ENCODE data around the gene HS6ST1. TPM values are rescaled to one million over a fixed set of nuclear protein-coding genes. Genes with fewer than 3 reads are reported as not detected.
A peak's percentile ranks its signal among the peaks of the same experiment; 100 is the strongest.

Gene HS6ST1
- total RNA-seq, 1 donor from 2014 or later, result 17.6 TPM

DNA sequence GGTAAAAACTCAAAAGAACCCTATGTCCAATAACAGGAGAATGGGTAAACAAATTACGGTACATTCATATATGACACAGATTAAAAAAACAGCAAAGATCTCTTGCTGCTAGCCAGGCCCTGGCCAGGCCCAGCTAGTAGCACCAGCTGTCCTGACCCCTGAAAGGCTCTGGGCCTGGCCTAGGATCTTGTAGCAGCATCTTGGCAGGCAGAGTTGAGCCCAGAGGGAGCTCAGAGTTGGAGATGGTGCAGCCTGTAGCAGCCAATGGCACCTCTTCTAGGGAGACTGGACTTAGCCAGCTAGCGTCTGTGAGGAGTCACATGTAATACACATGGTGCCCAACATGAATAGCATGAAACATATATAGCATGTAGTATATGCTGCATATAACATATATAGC lies 69.1 kb downstream of the HS6ST1 start:
- Mint-ChIP-seq H3K4me3 (ENCODE audit: low read depth) (no peak overlapping the region), H3K4me1 (ENCODE audit: low read depth) (no peaks in the 10 kb centered on the region), H3K27ac (no peak overlapping the region), H3K27me3 (ENCODE audit: low read depth) (no peaks in the 10 kb centered on the region), H3K36me3 (ENCODE audit: low read depth) (no peaks in the 10 kb centered on the region), H3K9me3 (no peaks in the 10 kb centered on the region)
- intact Hi-C loops (cut with micrococcal nuclease), result no loop called here
- no peak for DNase-seq (ENCODE audit: low spot score)

DNA sequence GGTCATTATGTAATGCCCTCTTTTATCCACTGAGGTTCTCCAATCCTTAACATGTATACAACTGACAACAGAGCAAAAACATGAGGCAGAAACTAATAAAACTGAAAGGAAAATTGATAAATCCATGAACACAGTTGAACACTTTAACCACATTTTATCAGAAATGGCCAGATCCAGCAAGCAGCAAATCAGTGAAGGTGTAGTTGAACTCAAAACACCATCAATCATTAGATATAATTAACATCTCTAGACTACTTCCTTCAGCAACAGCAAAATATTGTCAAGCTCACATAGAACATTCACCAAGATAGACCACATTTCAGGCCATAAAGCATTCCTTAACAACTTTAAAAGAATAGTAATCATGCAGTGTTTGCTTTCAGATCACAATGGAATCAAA lies 72.9 kb downstream of the HS6ST1 start:
- no peaks in the 10 kb centered on the region for H3K36me3 Mint-ChIP-seq (ENCODE audit: low read depth)
- no peaks in the 10 kb centered on the region for H3K9me3 Mint-ChIP-seq
- H3K4me1 Mint-ChIP-seq (ENCODE audit: low read depth), result no peaks in the 10 kb centered on the region
- intact Hi-C loops (cut with micrococcal nuclease), result no loop called here
- H3K27ac Mint-ChIP-seq, result no peak overlapping the region
- no peak for DNase-seq (ENCODE audit: low spot score)
- H3K4me3 Mint-ChIP-seq (ENCODE audit: low read depth), result no peak overlapping the region
- peaks cover 15% of the 10 kb centered on the region for H3K27me3 Mint-ChIP-seq (ENCODE audit: low read depth)

DNA sequence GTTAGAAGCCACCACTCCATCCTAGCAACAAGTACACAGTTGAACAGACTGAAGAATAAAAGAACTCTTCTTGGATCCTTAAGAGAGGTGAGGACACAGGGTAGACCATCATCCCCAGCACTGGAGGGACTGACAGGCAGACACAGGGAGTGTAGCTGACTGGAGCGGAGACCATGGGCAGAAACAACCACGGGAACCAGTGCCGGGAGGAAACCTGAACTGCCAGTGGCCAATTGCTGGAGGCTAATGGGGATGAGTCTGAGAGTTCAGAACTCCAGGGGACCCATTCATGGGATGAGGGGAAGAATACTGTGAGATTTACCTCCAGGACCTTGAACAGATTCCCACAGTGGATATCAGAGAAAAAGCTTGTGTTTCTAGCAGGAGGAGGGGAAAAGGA lies 76.8 kb downstream of the HS6ST1 start:
- peaks cover 15% of the 10 kb centered on the region for H3K27me3 Mint-ChIP-seq (ENCODE audit: low read depth)
- H3K36me3 Mint-ChIP-seq (ENCODE audit: low read depth), result no peaks in the 10 kb centered on the region
- no peak for DNase-seq (ENCODE audit: low spot score)
- intact Hi-C loops (cut with micrococcal nuclease), result no loop called here
- no peak overlapping the region for H3K27ac Mint-ChIP-seq
- H3K4me3 Mint-ChIP-seq (ENCODE audit: low read depth), result no peak overlapping the region
- no peaks in the 10 kb centered on the region for H3K9me3 Mint-ChIP-seq
- no peaks in the 10 kb centered on the region for H3K4me1 Mint-ChIP-seq (ENCODE audit: low read depth)

DNA sequence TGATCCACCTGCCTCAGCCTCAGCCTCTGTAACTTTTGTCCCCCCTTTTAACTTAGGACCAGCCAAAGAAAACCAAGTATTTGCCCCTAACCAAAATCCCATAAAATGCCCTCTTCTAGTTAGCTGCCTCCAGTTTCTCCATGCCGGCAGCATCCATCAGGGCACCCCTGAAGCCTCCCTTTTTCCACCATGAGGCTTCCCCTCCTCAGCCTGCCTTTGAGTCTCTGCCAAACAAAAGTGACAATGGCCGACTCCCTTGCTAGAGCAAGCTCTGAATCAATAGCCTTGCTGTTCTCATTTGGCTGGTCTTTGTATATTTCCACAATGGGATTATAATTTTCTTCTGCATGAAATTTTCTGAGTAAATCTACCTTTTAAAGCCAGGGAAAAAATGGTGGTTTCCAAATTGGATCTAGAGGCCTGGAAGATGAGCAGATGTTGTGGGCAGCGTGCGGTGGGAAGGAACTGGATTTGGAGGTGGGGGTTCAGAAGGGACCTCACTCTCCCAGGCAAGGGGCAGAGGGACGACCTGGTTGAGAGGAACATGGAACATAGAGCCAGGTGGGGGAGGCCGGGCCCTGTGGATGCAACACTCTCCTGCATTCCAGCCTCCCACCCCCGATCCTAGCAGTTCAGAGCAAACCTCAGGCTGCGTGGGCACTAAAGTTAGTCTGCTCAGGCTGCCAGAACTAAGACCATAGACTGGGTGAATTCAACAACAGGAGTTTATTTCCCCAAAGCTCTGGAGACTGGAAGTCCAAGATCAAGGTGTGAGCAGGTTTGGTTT lies 80.6 kb downstream of the HS6ST1 start:
- DNase-seq (ENCODE audit: low spot score), result no peak
- intact Hi-C loops (cut with micrococcal nuclease), result no loop called here
- Mint-ChIP-seq H3K4me1 (ENCODE audit: low read depth) (peaks cover 1% of the 10 kb centered on the region), H3K4me3 (ENCODE audit: low read depth) (no peak overlapping the region), H3K27me3 (ENCODE audit: low read depth) (peaks cover 8% of the 10 kb centered on the region), H3K9me3 (no peaks in the 10 kb centered on the region), H3K27ac (no peak overlapping the region), H3K36me3 (ENCODE audit: low read depth) (no peaks in the 10 kb centered on the region)

DNA sequence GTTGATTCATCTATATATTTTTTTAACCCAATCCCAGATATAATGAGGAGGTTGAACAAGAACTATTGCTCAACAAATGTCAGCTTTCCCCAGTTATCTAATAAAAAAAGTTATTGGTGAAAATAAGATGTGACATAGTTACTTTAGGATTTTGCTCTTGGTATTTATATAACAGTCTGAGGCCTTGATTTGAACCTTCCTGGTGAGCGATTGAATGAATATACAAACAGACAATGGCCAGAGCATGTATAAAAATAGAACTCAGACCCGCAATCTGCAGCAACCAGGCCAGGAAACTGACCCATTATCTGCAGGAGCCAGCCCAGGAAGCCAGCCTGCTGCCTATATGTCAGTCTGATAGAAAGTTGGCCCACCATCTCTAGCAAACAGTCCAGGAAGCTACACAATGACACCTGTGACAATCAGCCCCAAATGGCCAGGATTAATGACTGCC lies 81.6 kb downstream of the HS6ST1 start:
- Mint-ChIP-seq H3K27ac (no peak overlapping the region), H3K9me3 (no peaks in the 10 kb centered on the region), H3K4me3 (ENCODE audit: low read depth) (no peak overlapping the region), H3K36me3 (ENCODE audit: low read depth) (no peaks in the 10 kb centered on the region), H3K4me1 (ENCODE audit: low read depth) (peaks cover 3% of the 10 kb centered on the region), H3K27me3 (ENCODE audit: low read depth) (peaks cover 7% of the 10 kb centered on the region)
- DNase-seq (ENCODE audit: low spot score), result no peak
- intact Hi-C loops (cut with micrococcal nuclease), result no loop called here

DNA sequence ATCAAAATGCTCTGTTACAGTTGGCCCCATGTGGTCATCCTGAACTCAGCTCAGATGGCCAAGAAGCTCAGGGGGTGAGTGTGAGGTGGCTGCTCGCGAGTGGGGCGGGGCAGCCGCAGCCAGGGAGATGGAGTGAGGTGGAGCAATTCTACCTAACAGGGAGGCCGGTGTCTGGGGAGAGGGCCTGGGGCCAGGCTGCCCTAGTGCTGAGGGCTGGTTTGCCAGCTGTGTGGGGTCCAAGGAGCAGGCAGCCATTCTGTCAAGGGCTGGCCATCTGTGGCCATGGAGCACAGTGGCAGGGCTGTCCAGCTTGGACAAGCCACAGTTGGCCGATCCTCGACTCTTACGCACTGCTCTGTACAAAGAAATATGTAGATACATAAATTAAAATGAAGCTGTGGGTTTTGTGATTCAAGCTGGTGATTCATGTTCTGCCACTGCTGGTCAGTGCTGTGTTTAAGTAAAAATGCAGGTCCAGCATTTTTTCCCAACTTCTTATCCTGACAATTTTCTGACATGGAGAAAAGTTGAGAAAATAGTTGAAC lies 82.1 kb downstream of the HS6ST1 start:
- Mint-ChIP-seq H3K4me1 (ENCODE audit: low read depth) (peaks cover 3% of the 10 kb centered on the region), H3K27me3 (ENCODE audit: low read depth) (peaks cover 5% of the 10 kb centered on the region), H3K36me3 (ENCODE audit: low read depth) (no peaks in the 10 kb centered on the region), H3K9me3 (no peaks in the 10 kb centered on the region), H3K4me3 (ENCODE audit: low read depth) (no peak overlapping the region), H3K27ac (no peak overlapping the region)
- DNase-seq (ENCODE audit: low spot score), result no peak
- intact Hi-C loops (cut with micrococcal nuclease), result no loop called here

DNA sequence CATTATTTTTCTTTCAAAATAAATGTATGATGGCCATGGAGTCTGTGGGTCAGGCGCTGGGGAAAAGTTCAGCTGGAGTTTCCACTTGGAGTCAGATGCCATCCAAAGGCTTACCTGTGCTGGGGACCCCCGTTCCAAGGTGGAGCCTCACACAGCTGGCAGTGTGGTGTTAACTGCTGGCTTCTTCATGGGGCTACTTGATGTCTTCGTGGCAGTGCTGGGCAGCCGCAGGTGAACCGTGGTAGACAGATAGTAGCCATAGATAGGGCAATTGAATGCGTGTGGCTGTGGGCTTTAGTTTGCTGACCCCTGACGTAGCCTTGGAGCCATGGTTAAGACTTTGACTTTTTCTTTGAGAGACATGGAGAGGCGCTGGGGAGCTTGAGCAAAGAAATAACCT lies 83.1 kb downstream of the HS6ST1 start:
- Mint-ChIP-seq H3K27me3 (ENCODE audit: low read depth) (peaks cover 11% of the 10 kb centered on the region), H3K9me3 (no peaks in the 10 kb centered on the region), H3K4me3 (ENCODE audit: low read depth) (no peak overlapping the region), H3K27ac (no peak overlapping the region), H3K36me3 (ENCODE audit: low read depth) (no peaks in the 10 kb centered on the region), H3K4me1 (ENCODE audit: low read depth) (peaks cover 3% of the 10 kb centered on the region)
- no peak for DNase-seq (ENCODE audit: low spot score)
- intact Hi-C loops (cut with micrococcal nuclease), result no loop called here

DNA sequence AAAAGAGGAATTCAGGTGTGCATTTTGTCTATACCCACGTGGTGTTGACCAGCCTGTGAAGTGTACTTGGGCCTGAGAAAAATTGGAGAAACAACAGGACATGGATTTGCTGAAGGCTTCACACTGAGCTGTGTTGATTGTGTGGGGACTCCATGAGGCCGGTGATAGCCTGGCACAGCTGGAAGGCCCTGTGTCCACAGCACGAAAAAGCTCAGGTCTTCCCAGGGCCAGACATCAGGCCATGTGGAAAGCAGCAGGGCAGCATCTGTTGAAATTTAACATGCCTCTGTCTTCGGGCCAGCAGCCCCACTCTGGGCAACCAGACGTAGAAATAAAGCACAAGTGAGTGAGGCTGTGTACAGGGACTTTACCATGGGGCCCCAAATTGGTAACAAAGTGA lies 84.1 kb downstream of the HS6ST1 start:
- H3K9me3 Mint-ChIP-seq, result no peaks in the 10 kb centered on the region
- H3K27me3 Mint-ChIP-seq (ENCODE audit: low read depth), result peaks cover 11% of the 10 kb centered on the region
- DNase-seq (ENCODE audit: low spot score), result no peak
- peaks cover 3% of the 10 kb centered on the region for H3K4me1 Mint-ChIP-seq (ENCODE audit: low read depth)
- H3K27ac Mint-ChIP-seq, result no peak overlapping the region
- H3K4me3 Mint-ChIP-seq (ENCODE audit: low read depth), result no peak overlapping the region
- no peaks in the 10 kb centered on the region for H3K36me3 Mint-ChIP-seq (ENCODE audit: low read depth)
- intact Hi-C loops (cut with micrococcal nuclease), result loop anchor here (5.0 kb wide), 1 partner anchor 83 kb away; the partner anchor contains the start of gene HS6ST1

DNA sequence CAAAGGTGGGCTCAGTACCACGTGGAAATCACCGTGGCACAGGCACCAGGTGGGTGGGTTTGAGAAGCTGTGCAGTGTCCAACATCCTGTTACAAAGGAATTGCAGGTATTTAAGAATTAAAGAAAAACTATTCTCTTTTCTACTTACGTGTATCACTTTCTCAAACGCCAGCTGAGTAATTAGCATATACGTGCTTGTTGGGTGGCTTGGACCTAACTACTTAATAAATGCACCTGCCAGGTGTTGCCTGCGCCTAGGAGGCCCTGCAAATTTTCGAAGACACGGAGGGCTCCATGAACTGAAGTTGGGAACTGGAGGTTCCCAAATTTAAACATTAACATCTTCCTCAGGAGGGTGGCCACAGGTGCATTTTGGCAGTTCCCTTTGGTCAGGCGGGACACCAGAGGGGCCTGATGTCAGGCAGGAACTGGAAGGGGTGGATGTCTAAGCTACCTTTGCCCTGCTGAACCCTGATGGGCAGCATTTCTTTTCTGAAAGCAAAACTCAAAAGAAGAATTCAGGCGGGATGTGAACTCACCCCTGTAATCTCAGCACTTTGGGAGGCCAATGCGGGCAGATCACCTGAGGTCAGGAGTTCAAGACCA lies 84.8 kb downstream of the HS6ST1 start:
- Mint-ChIP-seq H3K9me3 (no peaks in the 10 kb centered on the region), H3K27ac (no peak overlapping the region), H3K36me3 (ENCODE audit: low read depth) (no peaks in the 10 kb centered on the region), H3K27me3 (ENCODE audit: low read depth) (peaks cover 11% of the 10 kb centered on the region), H3K4me3 (ENCODE audit: low read depth) (peak overlapping the region; percentile 70), H3K4me1 (ENCODE audit: low read depth) (peaks cover 3% of the 10 kb centered on the region)
- intact Hi-C loops (cut with micrococcal nuclease), result loop anchor here (1.0 to 5.0 kb wide), 2 partner anchors 55 to 83 kb away; partner anchors contain the start of gene HS6ST1
- no peak for DNase-seq (ENCODE audit: low spot score)

DNA sequence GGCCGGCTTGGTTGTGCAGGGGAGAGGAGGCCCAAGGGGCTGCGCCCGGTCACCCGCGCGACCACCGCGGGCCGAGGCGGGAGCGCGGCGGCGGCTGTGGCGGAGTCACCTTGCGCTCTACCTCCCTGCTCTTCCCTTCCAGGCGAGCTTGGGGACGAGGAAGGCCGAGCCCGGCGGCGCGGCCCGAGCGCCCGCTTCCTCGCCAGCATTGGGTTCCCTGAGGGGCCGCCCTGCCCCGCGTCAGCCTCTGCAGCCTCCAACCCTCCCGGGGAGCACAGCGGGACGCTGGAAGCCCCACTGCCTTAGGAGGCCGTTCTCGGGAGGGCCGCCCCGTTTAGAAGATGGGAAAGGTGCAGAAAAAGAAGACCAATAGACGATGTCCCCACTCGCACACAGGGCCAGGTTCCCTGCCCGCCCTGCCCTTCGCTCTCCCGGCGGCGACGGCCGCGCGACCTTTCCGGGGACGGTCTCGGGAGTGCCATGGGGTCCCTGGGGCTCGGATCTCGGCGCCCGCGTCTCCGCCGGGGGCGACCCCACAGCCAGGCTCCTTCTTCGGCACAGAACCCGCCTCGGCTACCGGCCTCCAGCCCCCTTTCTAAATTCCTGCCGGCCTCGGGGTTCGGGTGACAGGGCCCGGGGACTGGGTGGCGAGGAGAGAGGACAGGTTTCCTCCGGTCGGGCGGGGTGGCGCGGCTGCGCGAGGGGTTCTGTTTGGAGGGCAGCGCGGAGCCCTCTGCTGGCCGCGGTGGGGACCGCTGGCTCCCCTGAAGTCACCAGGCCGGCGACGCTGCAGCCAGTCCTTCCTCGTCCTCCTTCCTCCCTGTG lies 85.5 kb downstream of the HS6ST1 start:
- H3K27me3 Mint-ChIP-seq (ENCODE audit: low read depth), result peaks cover 11% of the 10 kb centered on the region

DNA sequence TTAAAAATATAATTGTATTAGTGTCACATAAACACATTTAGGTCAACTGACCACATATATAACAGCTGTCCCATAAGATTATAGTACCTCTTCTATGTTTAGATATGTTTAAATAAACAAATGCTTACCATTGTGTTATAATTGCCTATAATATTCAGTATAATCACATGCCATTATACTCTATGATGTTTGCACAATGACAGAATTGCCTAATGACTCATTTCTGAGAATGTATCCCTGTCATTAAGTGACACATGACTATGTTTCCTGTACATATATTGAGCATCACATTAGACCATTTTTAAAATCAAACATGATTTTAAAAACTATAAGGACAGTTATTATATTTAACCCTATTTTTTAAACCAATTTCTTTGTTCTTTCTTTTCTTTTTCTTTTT lies 89.8 kb downstream of the HS6ST1 start:
- Mint-ChIP-seq H3K4me3 (ENCODE audit: low read depth) (no peak overlapping the region), H3K4me1 (ENCODE audit: low read depth) (peaks cover 3% of the 10 kb centered on the region), H3K27me3 (ENCODE audit: low read depth) (peaks cover 12% of the 10 kb centered on the region), H3K27ac (no peak overlapping the region), H3K36me3 (ENCODE audit: low read depth) (no peaks in the 10 kb centered on the region), H3K9me3 (no peaks in the 10 kb centered on the region)
- DNase-seq (ENCODE audit: low spot score), result no peak
- intact Hi-C loops (cut with micrococcal nuclease), result no loop called here

More for the DNA sequence above, 85.5 kb downstream of the HS6ST1 start:
- Mint-ChIP-seq H3K36me3 (ENCODE audit: low read depth) (no peaks in the 10 kb centered on the region), H3K27ac (no peak overlapping the region), H3K4me3 (ENCODE audit: low read depth) (peak overlapping the region; percentile 70), H3K9me3 (no peaks in the 10 kb centered on the region), H3K4me1 (ENCODE audit: low read depth) (peaks cover 3% of the 10 kb centered on the region)
- DNase-seq (ENCODE audit: low spot score), result peak; percentile 77
- intact Hi-C loops (cut with micrococcal nuclease), result loop anchor here (1.0 to 5.0 kb wide), 2 partner anchors 54 to 84 kb away; partner anchors contain the start of gene HS6ST1

DNA sequence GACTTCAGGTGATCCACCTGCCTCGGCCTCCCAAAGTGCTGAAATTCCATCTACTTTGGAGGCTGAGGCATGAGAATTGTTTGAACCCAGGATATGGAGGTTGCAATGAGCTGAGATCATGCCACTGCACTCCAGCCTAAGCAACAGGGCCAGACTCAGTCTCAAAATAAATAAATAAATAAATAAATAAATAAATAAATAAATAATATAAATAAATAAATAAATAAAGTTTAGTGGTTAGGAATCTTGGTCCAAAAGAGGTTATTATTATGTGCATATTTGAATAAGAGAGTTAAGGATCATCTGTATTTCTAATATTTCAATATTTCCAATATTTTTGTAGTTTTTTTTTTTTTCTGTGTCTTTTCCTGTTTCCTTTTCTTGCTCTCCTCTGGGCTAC lies 90.8 kb downstream of the HS6ST1 start:
- DNase-seq (ENCODE audit: low spot score), result no peak
- Mint-ChIP-seq H3K36me3 (ENCODE audit: low read depth) (no peaks in the 10 kb centered on the region), H3K4me1 (ENCODE audit: low read depth) (peaks cover 2% of the 10 kb centered on the region), H3K27me3 (ENCODE audit: low read depth) (peaks cover 12% of the 10 kb centered on the region), H3K27ac (no peak overlapping the region), H3K9me3 (no peaks in the 10 kb centered on the region), H3K4me3 (ENCODE audit: low read depth) (no peak overlapping the region)
- intact Hi-C loops (cut with micrococcal nuclease), result no loop called here
